Peyer's patch (tissue), 4 donors: ENCODE results near the gene NRF1.

Experiments
- CTCF ChIP-seq, 6 experiments: fragments of 450-650 bp in 4 of 6; fragments of 200-600 bp in 2 of 6; sonication (generic) in 1 of 6; IDR thresholded peaks; one replicate each; pipeline ENCODE4 v1.5.1; 2017 to 2019; ENCODE audit warnings: antibody characterized with exemption in 6 of 6, mild to moderate bottlenecking in 3 of 6, moderate library complexity in 1 of 6
- POLR2A ChIP-seq, 2 donors: fragments of 450-650 bp; IDR thresholded peaks; one replicate each; pipeline ENCODE4 v1.5.1; 2017; ENCODE audit warnings: antibody characterized with exemption in 2 of 2, mild to moderate bottlenecking in 2 of 2, moderate library complexity in 2 of 2

DNA sequence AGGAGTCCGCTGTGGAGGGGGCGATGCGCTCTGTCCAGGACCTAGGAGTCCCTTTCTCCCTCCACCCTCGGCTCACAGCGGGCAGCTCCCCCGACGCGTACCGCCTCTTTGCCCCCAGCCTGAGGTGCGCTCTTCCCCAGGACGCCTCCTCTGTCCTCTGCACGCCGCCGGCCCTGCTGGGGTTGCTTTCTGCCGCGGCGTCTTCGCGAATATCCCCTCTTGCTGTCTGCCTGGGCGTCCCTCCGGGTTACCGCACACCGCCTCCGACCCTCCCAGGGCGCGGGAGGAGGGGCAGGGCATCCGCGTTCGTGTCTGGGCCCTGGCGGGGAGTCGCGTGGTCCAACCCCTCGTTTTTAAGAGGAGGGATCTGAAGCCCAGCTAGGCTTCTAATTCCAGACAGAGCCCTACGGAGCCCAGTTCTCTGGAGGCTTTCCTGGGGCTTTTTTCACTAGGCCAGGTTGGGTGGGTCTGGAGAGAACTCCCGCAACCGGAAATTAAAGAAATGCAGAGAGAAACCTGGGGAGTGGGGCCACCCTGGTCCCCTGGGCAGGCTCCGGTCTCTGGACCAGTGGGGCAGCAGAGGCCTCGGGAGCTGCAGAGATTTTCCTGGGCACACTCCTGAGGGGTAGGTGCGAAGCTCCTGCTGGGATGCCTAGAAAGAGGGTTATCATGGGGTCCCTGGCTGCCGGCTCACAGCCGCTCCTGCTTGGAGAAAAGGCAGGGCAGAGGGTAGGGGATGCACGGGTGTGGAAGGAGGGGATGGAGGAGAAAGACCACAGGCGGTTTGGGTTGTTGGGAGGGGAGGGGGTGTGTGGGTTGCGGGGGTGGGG, 174.4 kb downstream of the NRF1 start:
- no peak for TF ChIP-seq CTCF (IDR thresholded peaks at IDR 0.05)
- TF ChIP-seq POLR2A (IDR thresholded peaks at IDR 0.05): no peak
